HEK293 (cell line): ENCODE measurements around the gene EEF1AKMT3.

Experiments
- EGR2 ChIP-seq: fragments of 450-650 bp; formaldehyde crosslinking; IDR thresholded peaks from 2 replicates; pipeline ENCODE4 v1.5.1; 2016; ENCODE audit warnings: low read depth, missing biosample characterization, missing genetic modification characterization
- FEZF1 ChIP-seq: fragments of 450-650 bp; formaldehyde crosslinking; IDR thresholded peaks from 2 replicates; pipeline ENCODE4 v1.5.1; 2016; ENCODE audit warnings: missing biosample characterization, missing genetic modification characterization
- KLF1 ChIP-seq: fragments of 450-650 bp; formaldehyde crosslinking; IDR thresholded peaks from 2 replicates; pipeline ENCODE4 v1.5.1; 2016; ENCODE audit warnings: missing biosample characterization, missing genetic modification characterization
- PRDM1 ChIP-seq: fragments of 450-650 bp; formaldehyde crosslinking; IDR thresholded peaks from 2 replicates; pipeline ENCODE4; 2016; ENCODE audit warnings: missing biosample characterization, missing genetic modification characterization
- SALL2 ChIP-seq: fragments of 450-650 bp; formaldehyde crosslinking; IDR thresholded peaks from 2 replicates; pipeline ENCODE4 v1.5.0; 2017; ENCODE audit warnings: missing biosample characterization, mild to moderate bottlenecking, missing genetic modification characterization, borderline replicate concordance
- SCRT2 ChIP-seq: fragments of 450-650 bp; formaldehyde crosslinking; IDR thresholded peaks from 2 replicates; pipeline ENCODE4 v1.5.1; 2016; ENCODE audit warnings: missing biosample characterization, missing genetic modification characterization
- TRIM28 ChIP-seq: IDR thresholded peaks from 2 replicates; pipeline ENCODE4 v1.6.1; 2011; ENCODE audit warnings: low read length, control low read depth, borderline replicate concordance
- ZBTB10 ChIP-seq: fragments of 450-650 bp; formaldehyde crosslinking; IDR thresholded peaks from 2 replicates; pipeline ENCODE4 v1.5.1; 2016; ENCODE audit warnings: missing biosample characterization, missing genetic modification characterization
- ZBTB11 ChIP-seq: fragments of 450-650 bp; formaldehyde crosslinking; conservative IDR thresholded peaks from 2 replicates; pipeline ENCODE4 v1.5.1; 2016; ENCODE audit warnings: low read depth, missing biosample characterization, missing genetic modification characterization
- ZBTB26 ChIP-seq: fragments of 450-650 bp; formaldehyde crosslinking; optimal IDR thresholded peaks from 2 replicates; pipeline ENCODE3; 2016; ENCODE audit warnings: missing biosample characterization, mild to moderate bottlenecking, missing genetic modification characterization
- ZBTB48 ChIP-seq: fragments of 450-650 bp; formaldehyde crosslinking; IDR thresholded peaks from 2 replicates; pipeline ENCODE4 v1.5.1; 2016; ENCODE audit warnings: missing biosample characterization, missing genetic modification characterization
- ZIC2 ChIP-seq: fragments of 450-650 bp; formaldehyde crosslinking; IDR thresholded peaks from 2 replicates; pipeline ENCODE4 v1.5.1; 2016; ENCODE audit warnings: missing biosample characterization, missing genetic modification characterization
- ZNF10 ChIP-seq: fragments of 450-650 bp; formaldehyde crosslinking; IDR thresholded peaks from 2 replicates; pipeline ENCODE4 v1.5.1; 2017; ENCODE audit warnings: missing biosample characterization, missing genetic modification characterization
- ZNF133 ChIP-seq: fragments of 450-650 bp; formaldehyde crosslinking; IDR thresholded peaks from 2 replicates; pipeline ENCODE4 v1.5.1; 2016; ENCODE audit warnings: missing biosample characterization, missing genetic modification characterization
- ZNF140 ChIP-seq: fragments of 450-650 bp; formaldehyde crosslinking; IDR thresholded peaks from 2 replicates; pipeline ENCODE4 v1.5.1; 2016; ENCODE audit warnings: missing biosample characterization, missing genetic modification characterization
- ZNF155 ChIP-seq: fragments of 450-650 bp; formaldehyde crosslinking; IDR thresholded peaks from 2 replicates; pipeline ENCODE4 v1.5.1; 2016; ENCODE audit warnings: missing biosample characterization, missing genetic modification characterization
- ZNF16 ChIP-seq: fragments of 450-650 bp; formaldehyde crosslinking; IDR thresholded peaks from 2 replicates; pipeline ENCODE4 v1.5.1; 2016; ENCODE audit warnings: low read depth, missing biosample characterization, missing genetic modification characterization
- ZNF184 ChIP-seq: fragments of 450-650 bp; IDR thresholded peaks from 2 replicates; pipeline ENCODE4 v1.5.1; 2018; ENCODE audit warnings: missing biosample characterization, mild to moderate bottlenecking, missing genetic modification characterization
- ZNF211 ChIP-seq: fragments of 450-650 bp; formaldehyde crosslinking; IDR thresholded peaks from 2 replicates; pipeline ENCODE4 v1.5.1; 2016; ENCODE audit warnings: low read depth, missing biosample characterization, missing genetic modification characterization
- ZNF223 ChIP-seq: fragments of 450-650 bp; formaldehyde crosslinking; IDR thresholded peaks from 2 replicates; pipeline ENCODE4 v1.5.1; 2016; ENCODE audit warnings: missing biosample characterization, missing genetic modification characterization
- ZNF274 ChIP-seq, 2 experiments: fragments of 200-500 bp in 1 of 2; fragments of 450-650 bp in 1 of 2; sonication (Bioruptor generic) in 1 of 2; formaldehyde crosslinking in 1 of 2; IDR thresholded peaks; 2 replicates each; pipeline versions ENCODE4 v1.5.1 to v1.6.1; 2014 to 2016; ENCODE audit warnings: borderline replicate concordance in 1 of 2, inconsistent platforms in 1 of 2, low read length in 1 of 2, missing biosample characterization in 1 of 2, missing genetic modification characterization in 1 of 2
- ZNF292 ChIP-seq: fragments of 450-650 bp; formaldehyde crosslinking; IDR thresholded peaks from 2 replicates; pipeline ENCODE4 v1.5.1; 2016; ENCODE audit warnings: low read depth, missing biosample characterization, missing genetic modification characterization, borderline replicate concordance
- ZNF416 ChIP-seq: fragments of 450-650 bp; formaldehyde crosslinking; IDR thresholded peaks from 2 replicates; pipeline ENCODE4 v1.5.1; 2016; ENCODE audit warnings: missing biosample characterization, missing genetic modification characterization
- ZNF510 ChIP-seq: fragments of 450-650 bp; formaldehyde crosslinking; IDR thresholded peaks from 2 replicates; pipeline ENCODE4 v1.5.1; 2018; ENCODE audit warnings: mild to moderate bottlenecking, missing genetic modification characterization, missing biosample characterization; ENCODE audit not compliant: insufficient replicate concordance
- ZNF521 ChIP-seq: fragments of 450-650 bp; formaldehyde crosslinking; IDR thresholded peaks from 2 replicates; pipeline ENCODE4 v1.5.1; 2017; ENCODE audit warnings: missing biosample characterization, mild to moderate bottlenecking, missing genetic modification characterization
- ZNF560 ChIP-seq: fragments of 450-650 bp; formaldehyde crosslinking; IDR thresholded peaks from 2 replicates; pipeline ENCODE4 v1.5.1; 2017; ENCODE audit warnings: missing biosample characterization, missing genetic modification characterization, borderline replicate concordance
- ZNF596 ChIP-seq: fragments of 450-650 bp; IDR thresholded peaks from 2 replicates; pipeline ENCODE4 v1.5.0; 2018; ENCODE audit warnings: missing biosample characterization, mild to moderate bottlenecking, missing genetic modification characterization, moderate library complexity
- ZNF629 ChIP-seq: fragments of 450-650 bp; formaldehyde crosslinking; IDR thresholded peaks from 2 replicates; pipeline ENCODE4 v1.5.1; 2017; ENCODE audit warnings: missing biosample characterization, missing genetic modification characterization
- ZSCAN23 ChIP-seq: fragments of 450-650 bp; formaldehyde crosslinking; IDR thresholded peaks from 2 replicates; pipeline ENCODE4 v1.5.1; 2016; ENCODE audit warnings: missing biosample characterization, missing genetic modification characterization
- ZSCAN30 ChIP-seq: fragments of 450-650 bp; IDR thresholded peaks from 2 replicates; pipeline ENCODE4 v1.5.1; 2018; ENCODE audit warnings: missing biosample characterization, mild to moderate bottlenecking, missing genetic modification characterization, moderate library complexity
- TF ChIP-seq, protein P1 (sequence below): fragments of 450-650 bp; formaldehyde crosslinking; IDR thresholded peaks from 2 replicates; pipeline ENCODE4 v1.5.1; 2016; ENCODE audit warnings: missing biosample characterization, missing genetic modification characterization

The EEF1AKMT3 gene

GRCh38 chr12:57738661-57739237 lies 33.7 kb upstream of the EEF1AKMT3 start, which contains the start of gene AGAP2 (continued):
- TF ChIP-seq ZIC2 (tag by site-specific recombination) (no peak), FEZF1 (no peak), ZNF416 (tag by site-specific recombination) (no peak), ZNF211 (no peak), ZNF10 (no peak), ZNF596 (tag by site-specific recombination) (no peak), ZBTB10 (tag by site-specific recombination) (peak; percentile 51), ZBTB11 (peak; percentile 54), ZNF16 (tag by site-specific recombination) (no peak), ZBTB48 (tag by site-specific recombination) (no peak), ZBTB26 (tag by site-specific recombination) (peak; percentile 20), ZNF274 (IDR thresholded peaks at IDR 0.05; ENCODE audit: low read length) (no peak), ZNF274 (tag by site-specific recombination; IDR thresholded peaks at IDR 0.05; ENCODE audit: borderline replicate concordance) (no peak), ZNF521 (tag by site-specific recombination) (no peak), ZNF223 (no peak), TRIM28 (no peak), ZNF292 (tag by site-specific recombination) (no peak), ZSCAN30 (tag by site-specific recombination) (peak; percentile 56; the same call in 1 of the 2 replicates), KLF1 (tag by site-specific recombination) (no peak), SCRT2 (tag by site-specific recombination) (no peak), ZNF629 (tag by site-specific recombination) (peak; percentile 57; the same call in 1 of the 2 replicates), ZNF560 (tag by site-specific recombination) (no peak), ZNF155 (tag by site-specific recombination) (no peak), SALL2 (no peak), ZNF140 (tag by site-specific recombination) (no peak), ZSCAN23 (tag by site-specific recombination) (no peak), PRDM1 (no peak), ZNF133 (tag by site-specific recombination) (no peak), EGR2 (peak; percentile 95), ZNF510 (tag by site-specific recombination) (no peak), ZNF184 (tag by site-specific recombination) (no peak)
- TF ChIP-seq, protein P1, sequence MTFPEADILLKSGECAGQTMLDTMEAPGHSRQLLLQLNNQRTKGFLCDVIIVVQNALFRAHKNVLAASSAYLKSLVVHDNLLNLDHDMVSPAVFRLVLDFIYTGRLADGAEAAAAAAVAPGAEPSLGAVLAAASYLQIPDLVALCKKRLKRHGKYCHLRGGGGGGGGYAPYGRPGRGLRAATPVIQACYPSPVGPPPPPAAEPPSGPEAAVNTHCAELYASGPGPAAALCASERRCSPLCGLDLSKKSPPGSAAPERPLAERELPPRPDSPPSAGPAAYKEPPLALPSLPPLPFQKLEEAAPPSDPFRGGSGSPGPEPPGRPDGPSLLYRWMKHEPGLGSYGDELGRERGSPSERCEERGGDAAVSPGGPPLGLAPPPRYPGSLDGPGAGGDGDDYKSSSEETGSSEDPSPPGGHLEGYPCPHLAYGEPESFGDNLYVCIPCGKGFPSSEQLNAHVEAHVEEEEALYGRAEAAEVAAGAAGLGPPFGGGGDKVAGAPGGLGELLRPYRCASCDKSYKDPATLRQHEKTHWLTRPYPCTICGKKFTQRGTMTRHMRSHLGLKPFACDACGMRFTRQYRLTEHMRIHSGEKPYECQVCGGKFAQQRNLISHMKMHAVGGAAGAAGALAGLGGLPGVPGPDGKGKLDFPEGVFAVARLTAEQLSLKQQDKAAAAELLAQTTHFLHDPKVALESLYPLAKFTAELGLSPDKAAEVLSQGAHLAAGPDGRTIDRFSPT (tag by site-specific recombination), result no peak
